Measurements from ENCODE around the gene SHOC2. TPM values are rescaled to one million over a fixed set of nuclear protein-coding genes. Genes with fewer than 3 reads are reported as not detected.

Gene SHOC2
- total RNA-seq: 10 to 100 TPM; 70.1 to 80.0 TPM
- long read RNA-seq, donor 1, transcript SHOC2-202 (9 exons, 3,943 nt): major isoform, 5 of 12 reads
- long read RNA-seq, donor 1, partial matches to known transcripts: 3 of 12 reads
- long read RNA-seq, donor 1, other reads (novel, unspliced or antisense): 4 of 12 reads
- long read RNA-seq, donor 2, partial matches to known transcripts: 3 of 6 reads
- long read RNA-seq, donor 2, other reads (novel, unspliced or antisense): 3 of 6 reads

DNA sequence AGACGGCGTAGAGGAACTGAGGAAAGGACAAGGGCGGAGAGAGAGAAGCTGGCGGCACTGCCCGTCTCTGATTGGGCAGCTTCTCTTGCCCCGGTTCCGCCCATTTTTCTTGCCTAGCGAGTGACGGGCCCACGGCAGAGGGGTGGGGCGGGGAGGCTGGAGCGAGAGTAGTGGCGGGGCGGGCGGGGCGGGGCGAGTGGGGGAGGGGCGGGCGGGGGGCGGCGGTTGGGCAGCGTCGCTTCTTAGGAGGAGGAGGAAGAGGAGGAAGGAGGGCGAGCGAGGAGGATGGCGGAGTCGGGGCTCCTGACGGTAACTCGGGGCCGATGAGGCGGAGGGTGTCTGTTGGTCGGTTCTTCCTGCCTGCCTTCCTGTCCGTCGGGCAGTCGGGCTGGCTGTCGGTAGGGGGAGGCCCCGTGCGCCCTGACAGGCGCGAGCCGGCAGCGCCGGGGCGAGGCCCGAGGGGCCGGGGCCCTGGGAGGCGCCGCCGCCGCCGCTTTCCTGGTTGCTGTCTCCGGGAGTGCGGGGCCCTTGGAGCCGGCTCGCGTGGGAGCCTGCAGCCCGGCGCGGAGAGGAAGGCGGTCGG is at the start of gene SHOC2:
SHOC2 (plus strand) TSS at position 256 of the 583 bp plus-strand sequence. CDS start 44,755 bp downstream, outside the sequence.
- intact Hi-C loops (cut with DNase I): loop anchor here in 1 of 2 donors (5.0 kb wide), 1 partner anchor 1008 kb away; no protein-coding TSS in a partner anchor
- DNase-seq (ENCODE audit: low spot score): peak; percentile 100

DNA sequence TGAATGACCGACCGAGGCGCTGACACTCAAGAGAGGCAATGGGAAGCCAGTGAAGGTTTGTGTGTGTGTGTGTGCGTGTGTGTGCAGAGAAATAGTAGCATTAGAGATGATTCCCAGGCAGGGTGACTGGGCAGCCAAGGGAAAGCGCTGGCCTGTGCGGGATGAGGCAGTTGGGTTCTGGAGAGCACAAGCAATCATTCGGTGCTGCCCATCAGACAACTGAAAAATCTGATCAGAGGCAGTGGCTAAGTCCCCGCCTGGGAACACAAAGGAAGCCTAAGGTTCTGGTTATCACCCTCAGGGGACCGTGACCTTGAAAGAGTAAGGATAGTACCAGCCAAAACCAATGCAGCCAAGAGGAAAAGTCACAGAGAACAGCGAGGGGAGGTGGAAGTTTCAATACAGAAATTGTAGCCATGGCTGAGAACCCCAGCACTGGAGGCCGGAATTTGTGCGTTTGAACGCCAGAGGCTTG is 48.5 kb upstream of the SHOC2 start:
- intact Hi-C loops (cut with DNase I): loop anchor here in 1 of 2 donors (5.0 kb wide), 2 partner anchors 49 to 64 kb away; no protein-coding TSS in a partner anchor
- DNase-seq (ENCODE audit: low spot score): no peak

DNA sequence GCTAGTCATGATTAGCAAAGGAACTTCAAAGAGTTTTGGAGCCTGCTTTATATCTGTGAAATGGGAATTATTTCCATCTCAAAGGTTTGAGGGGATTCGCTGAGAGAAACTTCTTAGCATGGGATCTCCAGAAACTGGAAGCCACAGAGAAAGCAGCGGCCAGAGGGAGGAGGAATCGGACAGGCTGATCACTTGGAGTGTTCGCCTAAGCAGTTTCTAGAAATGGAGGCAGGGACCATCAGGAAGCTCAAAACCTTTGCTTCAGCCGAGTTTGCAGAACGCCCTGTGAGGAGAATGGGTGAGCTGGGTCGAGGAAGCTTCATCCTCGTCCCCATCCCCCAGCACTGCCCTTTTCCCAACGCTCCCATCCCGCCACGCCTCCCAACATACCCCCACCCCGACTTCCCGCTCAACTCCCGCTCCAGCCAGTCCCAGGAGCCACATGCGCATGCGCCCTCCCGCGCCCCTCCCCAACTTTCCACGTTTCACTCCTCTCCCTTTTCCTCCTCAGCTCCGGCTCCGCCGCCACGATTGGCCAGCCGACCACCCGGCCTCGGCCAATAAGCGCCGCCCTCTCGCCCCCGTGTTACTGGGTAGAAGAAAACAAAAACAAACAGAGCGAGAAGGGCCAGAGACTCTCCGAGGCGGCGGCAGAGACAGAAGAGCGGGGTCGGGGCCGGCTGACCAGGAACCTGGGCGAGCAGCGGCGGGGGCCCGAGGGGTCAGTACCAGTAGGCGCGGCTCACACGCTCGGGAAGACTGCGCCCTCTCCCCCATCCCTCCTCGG is 47.9 kb upstream of the SHOC2 start, which contains the start of gene PDCD4:
PDCD4 (plus strand) TSS at position 631 of the 787 bp plus-strand sequence. CDS start 4,100 bp downstream, outside the sequence.
- intact Hi-C loops (cut with DNase I): loop anchor here in 1 of 2 donors (5.0 kb wide), 2 partner anchors 49 to 64 kb away; no protein-coding TSS in a partner anchor
- DNase-seq (ENCODE audit: low spot score): peak; percentile 100

DNA sequence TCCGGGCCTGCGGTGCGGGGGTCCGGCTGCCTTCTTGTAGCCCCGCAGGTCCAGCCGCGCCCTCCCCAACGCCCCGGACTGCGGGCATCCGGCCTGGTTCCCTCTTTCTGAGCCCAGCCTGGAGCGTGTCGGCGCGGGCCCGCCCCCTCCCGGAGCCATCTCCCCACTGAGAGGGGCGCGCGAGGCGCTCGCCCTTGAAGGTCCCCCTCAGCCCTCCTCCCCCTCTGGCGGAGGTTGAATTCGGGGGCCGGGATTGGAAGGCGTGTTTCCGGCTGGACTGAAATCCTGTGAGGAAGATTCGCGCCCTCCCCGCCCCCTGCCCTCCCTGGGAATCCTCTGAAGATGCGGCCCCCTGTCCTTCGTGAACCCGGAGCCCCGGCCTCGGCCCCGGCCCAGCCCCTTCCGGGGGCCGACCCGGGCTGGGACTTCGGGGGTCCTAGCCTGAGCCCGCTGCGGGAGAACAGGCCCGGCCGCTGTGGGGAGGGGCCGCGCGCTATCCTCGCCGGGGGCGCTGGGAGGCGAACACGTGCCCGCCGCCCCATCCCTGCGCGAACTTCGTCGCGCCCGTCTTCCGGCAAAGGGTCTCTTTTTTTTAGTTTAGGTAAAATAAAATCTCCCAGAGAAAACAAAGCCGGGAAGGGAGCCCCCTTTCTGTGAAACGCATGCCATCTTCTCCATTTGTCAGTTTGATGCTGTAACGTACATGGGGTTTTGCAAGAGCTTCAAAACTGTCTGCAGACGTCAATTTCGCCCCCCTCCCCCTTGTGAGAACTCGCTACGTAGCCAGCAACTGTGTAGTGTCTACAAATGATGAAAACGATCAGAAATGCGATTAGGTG is 47.0 kb upstream of the SHOC2 start:
- DNase-seq (ENCODE audit: low spot score): peak; percentile 93
- intact Hi-C loops (cut with DNase I): loop anchor here in 1 of 2 donors (5.0 kb wide), 2 partner anchors 50 to 65 kb away; no protein-coding TSS in a partner anchor

DNA sequence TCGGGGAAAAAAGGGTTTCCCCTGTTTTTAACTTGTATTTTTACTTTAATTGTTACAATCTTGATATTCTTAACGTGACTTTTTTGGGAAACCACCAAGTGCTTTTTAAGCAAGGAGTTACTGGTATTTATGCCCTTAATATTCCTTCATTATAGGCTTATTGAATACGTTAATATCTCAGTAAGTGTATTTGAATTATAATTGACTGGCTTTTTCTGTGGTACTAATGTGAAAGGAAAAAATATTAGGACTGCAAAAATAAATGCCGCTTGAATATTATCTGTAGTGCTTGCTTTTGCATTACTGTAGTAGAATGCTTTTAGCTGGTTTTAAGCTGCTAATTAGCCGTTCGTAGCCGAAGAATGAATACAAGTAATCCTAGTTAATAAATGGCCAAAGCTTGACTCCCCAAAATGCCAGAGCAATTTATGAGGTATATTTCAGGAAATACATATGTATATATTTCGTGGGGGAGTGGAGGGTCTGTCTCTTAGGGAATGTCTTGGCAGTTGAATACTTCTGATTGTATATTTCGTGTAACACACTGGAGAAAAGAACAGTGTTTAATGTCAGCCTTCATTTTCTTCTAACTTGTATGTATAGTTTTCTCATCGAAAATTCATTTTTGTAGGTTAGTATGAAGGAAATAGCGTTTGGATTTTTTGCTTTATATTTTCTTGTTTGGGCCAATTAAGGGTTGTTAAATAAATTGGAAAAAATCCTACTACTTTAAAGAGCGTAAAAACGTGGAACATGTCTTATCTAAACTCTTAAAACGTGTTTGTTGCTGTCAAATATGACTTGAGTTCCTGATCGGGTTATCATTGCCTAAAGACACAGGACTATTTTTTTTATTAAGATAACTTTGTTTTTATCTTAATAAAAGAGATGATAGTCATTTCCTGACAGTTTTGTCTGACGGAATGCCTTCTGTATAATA is 46.1 kb upstream of the SHOC2 start:
- intact Hi-C loops (cut with DNase I): loop anchor here in 1 of 2 donors (5.0 kb wide), 2 partner anchors 51 to 66 kb away; no protein-coding TSS in a partner anchor

DNA sequence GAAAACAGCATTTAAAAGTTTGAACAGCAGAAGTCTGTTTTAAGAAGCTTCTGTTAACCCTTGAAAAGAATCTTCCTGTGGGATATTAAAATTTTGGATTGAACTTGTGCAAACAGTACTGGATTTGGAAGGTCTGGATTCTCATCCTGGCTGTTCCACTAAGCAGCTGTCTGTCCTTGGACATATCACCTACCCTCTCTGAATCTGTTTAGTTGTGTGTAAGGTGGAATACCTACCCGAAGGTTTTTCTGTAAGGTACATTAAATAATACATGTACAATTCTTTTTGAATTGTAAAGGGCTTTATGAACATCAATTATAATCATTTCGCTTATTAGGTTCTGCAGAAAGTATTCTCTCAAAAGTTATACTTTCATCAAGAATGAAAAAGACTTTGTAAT is 45.5 kb upstream of the SHOC2 start:
- intact Hi-C loops (cut with DNase I): loop anchor here in 1 of 2 donors (5.0 kb wide), 2 partner anchors 52 to 67 kb away; no protein-coding TSS in a partner anchor
- DNase-seq (ENCODE audit: low spot score): no peak

More for the DNA sequence above, 46.1 kb upstream of the SHOC2 start:
- DNase-seq (ENCODE audit: low spot score): no peak

DNA sequence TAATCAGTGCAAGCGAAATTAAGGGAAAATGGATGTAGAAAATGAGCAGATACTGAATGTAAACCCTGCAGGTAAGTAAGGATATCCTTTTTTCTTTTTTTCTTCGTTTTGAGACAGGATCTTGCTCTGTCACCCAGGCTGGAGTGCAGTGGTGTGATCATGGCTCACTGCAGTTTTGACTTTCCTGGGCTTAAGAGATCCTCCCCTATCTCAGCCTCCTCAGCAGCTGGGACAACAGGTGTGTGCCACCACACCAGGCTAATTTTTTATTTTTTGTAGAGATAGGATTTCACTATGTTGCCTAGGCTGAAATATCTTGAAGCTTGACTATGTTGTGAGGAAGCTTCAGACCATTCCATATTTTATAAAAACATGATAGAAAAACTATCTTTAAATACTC is 43.4 kb upstream of the SHOC2 start:
- intact Hi-C loops (cut with DNase I): no loop called here
- DNase-seq (ENCODE audit: low spot score): no peak

DNA sequence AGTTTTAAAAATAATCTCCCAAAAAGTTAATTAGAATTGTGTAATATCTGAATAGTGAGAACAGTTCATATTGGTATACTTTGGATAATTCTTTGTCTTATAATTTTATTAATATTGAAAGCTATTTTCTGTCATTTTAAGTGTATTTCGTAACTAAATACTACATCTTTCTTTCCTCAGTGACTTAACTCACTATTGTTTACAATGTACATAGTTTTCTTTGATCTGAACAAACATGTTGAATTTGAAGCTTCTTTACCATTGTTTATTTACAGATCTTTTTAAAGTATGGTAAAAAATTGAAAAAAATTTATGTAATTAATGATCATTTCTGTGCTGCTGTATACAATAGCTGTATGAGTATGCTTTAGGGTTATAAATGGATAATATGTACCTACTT is 42.6 kb upstream of the SHOC2 start:
- DNase-seq (ENCODE audit: low spot score): no peak
- intact Hi-C loops (cut with DNase I): no loop called here

DNA sequence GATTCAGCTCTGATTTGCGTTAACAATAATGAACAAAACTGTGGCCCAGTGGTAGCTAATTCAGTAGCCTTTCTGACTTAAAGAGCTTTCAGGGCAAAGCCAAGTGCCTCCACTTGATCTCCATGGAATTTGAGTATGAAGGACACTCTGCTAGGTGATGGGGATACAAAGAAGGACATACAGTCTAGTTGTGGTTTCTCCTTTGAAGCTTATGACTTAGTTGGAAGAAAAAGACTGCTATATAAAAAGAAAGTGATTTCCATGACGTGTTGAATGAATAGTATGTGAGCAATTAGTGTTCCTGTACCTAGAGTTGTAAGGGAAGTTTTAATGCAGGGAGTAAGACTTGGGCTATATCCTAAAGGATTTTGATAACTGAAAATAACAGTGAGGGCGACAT is 39.4 kb upstream of the SHOC2 start:
- intact Hi-C loops (cut with DNase I): no loop called here
- DNase-seq (ENCODE audit: low spot score): no peak

DNA sequence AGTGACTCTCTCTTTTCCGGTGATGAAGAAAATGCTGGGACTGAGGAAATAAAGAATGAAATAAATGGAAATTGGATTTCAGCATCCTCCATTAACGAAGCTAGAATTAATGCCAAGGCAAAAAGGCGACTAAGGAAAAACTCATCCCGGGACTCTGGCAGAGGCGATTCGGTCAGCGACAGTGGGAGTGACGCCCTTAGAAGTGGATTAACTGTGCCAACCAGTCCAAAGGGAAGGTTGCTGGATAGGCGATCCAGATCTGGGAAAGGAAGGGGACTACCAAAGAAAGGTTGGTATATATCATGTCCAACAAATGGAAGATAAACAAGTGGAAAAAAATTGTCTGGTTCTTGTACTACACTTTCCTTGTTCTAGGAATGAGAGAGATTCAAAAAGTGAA is 38.2 kb upstream of the SHOC2 start:
- DNase-seq (ENCODE audit: low spot score): no peak
- intact Hi-C loops (cut with DNase I): no loop called here

DNA sequence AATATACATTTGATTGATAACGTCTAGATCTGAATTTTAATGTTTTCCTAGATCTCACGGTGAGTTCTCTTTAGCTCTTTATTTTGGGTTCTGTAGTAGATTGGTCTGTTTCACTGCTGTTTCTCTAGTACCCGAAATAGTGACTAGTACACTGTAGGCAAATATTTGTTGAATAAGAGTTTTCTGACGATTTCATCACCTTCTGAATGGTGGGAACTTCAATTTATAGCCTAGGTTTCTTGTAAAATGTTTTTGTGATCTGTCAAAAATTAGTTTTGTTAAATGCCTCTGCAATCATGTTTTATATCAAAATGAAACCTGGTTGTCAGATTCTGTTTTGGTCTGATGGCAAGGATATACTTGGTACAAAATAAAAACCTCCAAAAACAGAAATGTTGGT is 37.5 kb upstream of the SHOC2 start:
- DNase-seq (ENCODE audit: low spot score): no peak
- intact Hi-C loops (cut with DNase I): no loop called here

DNA sequence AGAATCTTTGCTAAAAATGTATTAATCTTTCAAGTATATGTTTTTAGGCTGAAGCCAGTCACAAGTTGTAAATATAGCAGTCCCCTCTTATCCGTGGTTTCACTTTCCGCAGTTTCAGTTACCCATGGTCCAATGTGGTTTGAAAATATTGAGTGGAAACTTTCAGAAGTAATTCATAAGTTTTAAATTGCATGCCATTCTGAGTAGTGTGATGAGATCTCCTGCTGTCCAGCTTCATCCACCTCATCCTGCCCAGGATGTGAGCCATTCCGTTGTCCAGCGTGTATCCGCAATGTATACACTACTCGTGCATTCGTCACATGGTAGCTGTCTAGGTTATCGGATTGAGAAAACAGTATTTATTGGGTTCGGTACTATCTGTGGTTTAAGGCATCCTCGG is 35.5 kb upstream of the SHOC2 start:
- intact Hi-C loops (cut with DNase I): no loop called here
- DNase-seq (ENCODE audit: low spot score): no peak

DNA sequence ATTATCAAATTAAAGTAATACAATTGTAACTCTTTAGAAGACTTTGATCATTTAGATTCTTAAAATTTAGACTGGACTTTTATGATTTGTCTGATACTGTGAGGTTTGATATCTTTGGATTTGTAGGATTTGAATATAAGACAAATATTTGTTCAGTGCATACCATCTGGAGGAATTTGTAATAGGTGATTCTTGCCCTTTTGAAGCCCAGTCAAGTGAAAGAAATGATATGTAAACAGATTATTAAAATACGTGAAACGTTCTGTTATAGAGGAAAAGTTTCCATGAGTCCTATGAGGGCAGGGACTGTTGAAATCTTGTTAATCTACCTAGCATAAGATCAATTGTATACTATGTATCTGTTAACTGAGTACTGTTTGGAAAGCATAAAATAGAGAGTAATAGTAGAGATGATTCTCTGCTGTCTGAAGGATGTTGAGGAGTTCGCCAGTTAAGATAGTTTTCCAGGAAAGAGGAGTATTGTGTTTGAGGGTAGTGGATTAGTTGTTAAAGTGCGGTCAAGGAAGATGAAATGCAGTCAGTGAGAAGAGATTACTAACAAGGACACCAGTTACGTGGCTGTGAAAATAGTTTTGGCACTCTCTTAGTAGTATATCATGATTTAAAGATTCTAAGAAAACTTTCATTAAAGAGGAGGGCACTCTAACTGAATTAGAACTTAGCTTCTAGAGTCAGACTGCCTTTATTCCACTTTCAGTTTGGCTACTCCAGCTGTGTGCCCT is 33.3 kb upstream of the SHOC2 start:
- no peak for DNase-seq (ENCODE audit: low spot score)
- intact Hi-C loops (cut with DNase I): no loop called here

DNA sequence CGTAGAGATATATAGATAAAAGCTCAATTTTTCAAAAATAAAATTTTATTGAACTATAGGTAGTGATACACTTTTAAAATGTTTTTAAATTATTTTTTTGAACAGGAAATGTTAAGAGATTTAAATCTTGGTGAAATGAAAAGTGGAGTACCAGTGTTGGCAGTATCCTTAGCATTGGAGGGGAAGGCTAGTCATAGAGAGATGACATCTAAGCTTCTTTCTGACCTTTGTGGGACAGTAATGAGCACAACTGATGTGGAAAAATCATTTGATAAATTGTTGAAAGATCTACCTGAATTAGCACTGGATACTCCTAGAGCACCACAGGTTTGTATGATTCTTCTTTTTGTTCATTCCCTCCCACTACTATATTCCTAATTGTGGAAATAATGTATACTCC is 31.8 kb upstream of the SHOC2 start:
- no peak for DNase-seq (ENCODE audit: low spot score)
- intact Hi-C loops (cut with DNase I): no loop called here

DNA sequence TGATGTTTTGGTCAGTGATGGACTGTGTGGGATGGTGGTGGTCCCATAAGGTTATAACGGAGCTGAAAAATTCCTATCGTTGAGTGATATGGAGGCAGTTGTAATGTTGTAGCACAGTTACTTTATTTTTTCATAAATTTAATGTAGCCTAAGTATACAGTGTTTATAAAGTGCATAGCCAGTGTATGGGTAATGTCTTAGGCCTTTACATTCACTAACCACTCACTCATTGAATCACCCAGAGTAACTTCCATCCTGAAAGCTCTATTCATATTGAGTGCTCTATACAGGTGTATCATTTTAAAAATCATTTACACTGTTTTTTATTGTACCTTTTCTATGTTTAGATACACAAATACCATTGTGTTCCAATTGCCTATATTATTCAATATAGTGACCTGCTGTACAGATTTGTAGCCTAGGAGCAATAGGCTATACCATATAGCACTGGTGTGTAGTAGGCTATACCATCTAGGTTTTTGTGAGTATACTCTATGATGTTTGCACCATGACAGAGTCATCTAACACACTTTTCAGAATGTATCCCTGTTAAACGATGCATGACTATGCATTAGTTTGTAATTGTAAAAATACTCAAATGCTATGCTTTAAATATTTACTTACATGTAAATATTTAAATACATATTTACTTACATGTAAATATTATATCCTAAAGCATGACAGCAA is 26.7 kb upstream of the SHOC2 start:
- intact Hi-C loops (cut with DNase I): loop anchor here (10.0 kb wide), 1 partner anchor 148 kb away; no protein-coding TSS in a partner anchor
- DNase-seq (ENCODE audit: low spot score): no peak

DNA sequence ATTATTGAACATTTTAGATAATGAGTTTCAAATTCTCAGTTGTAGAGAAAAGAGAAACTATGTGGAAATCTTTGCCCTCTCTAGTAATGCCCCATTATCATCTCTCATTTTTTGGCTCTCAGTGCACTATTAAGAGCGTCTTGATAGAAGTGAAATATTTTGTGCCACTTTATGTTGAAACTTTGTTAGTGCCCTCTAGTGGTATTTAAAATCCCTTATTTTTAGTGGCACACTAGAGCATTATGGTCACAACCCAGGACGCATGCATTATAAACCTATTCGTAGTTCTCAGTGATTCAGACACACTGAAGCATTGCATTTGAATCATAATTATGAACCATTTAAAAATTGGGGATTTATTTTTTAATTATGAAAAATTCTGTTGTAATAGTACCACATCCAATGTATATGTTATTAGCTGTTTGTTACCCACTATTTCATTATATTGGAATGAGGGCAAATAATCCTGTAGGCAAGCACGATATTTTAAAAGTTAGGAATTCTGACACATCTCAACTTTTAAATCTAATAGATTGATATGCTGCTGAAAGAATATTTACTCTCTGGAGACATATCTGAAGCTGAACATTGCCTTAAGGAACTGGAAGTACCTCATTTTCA is 25.7 kb upstream of the SHOC2 start:
- intact Hi-C loops (cut with DNase I): loop anchor here (10.0 kb wide), 1 partner anchor 149 kb away; no protein-coding TSS in a partner anchor
- DNase-seq (ENCODE audit: low spot score): no peak
